Measurements from ENCODE around the gene ATP8A2. TPM values are rescaled to one million over a fixed set of nuclear protein-coding genes. Genes with fewer than 3 reads are reported as not detected.

ATP8A2 gene
- polyA plus RNA-seq, 3 donors = not detected

- H3K27ac Mint-ChIP-seq = no peak overlapping the region
- H2AFZ ChIP-seq (ENCODE audit: insufficient read depth, low read depth, low read length, poor library complexity, severe bottlenecking) = no peak overlapping the region
Measured at GRCh38 chr13:25961294-25961693, 589.5 kb downstream of the ATP8A2 start.

GRCh38 chr13:25963674-25964073 lies 591.9 kb downstream of the ATP8A2 start:
- no peaks in the 10 kb centered on the region for H3K36me3 Mint-ChIP-seq
- 89% methylated on average over 4 of the region's 4 CpGs for WGBS (ENCODE audit: insufficient coverage)

More at GRCh38 chr13:25961294-25961693, 589.5 kb downstream of the ATP8A2 start:
- H3K4me2 ChIP-seq (replicated peaks; ENCODE audit: extremely low read depth, low read length, poor library complexity, severe bottlenecking) = no peak overlapping the region
- Mint-ChIP-seq H3K4me1 (no peaks in the 10 kb centered on the region), H3K9me3 (peaks cover 1 to 14% (median 3%) of the 10 kb centered on the region in 7 donors), H3K27me3 (ENCODE audit: low read depth in 3 of 3) (peaks cover 0 to 3% (median 2%) of the 10 kb centered on the region in 3 donors), H3K4me3 (no peak overlapping the region), H3K36me3 (no peaks in the 10 kb centered on the region)
- DNase-seq = no peak
- 95% methylated on average over 6 of the region's 7 CpGs for WGBS (ENCODE audit: insufficient coverage)
- H3K36me3 ChIP-seq (replicated peaks in 1 of 2; ENCODE audit: control insufficient read depth in 1 of 2, insufficient read depth in 2 of 2, low read length in 2 of 2) = no peaks in the 10 kb centered on the region
- H3K4me1 ChIP-seq (ENCODE audit: control insufficient read depth in 1 of 2, insufficient read depth in 2 of 2, low read length in 2 of 2) = no peaks in the 10 kb centered on the region
- H4K20me1 ChIP-seq (ENCODE audit: insufficient read depth, low read length) = no peaks in the 10 kb centered on the region
- H3K9me3 ChIP-seq (replicated peaks in 1 of 2; ENCODE audit: control insufficient read depth in 1 of 2, insufficient read depth in 1 of 2, low read length in 2 of 2) = no peaks in the 10 kb centered on the region
- no peak overlapping the region for H3K4me3 ChIP-seq (replicated peaks in 1 of 3; ENCODE audit: low read depth in 2 of 3, low read length in 3 of 3)
- H3K27me3 ChIP-seq (ENCODE audit: control insufficient read depth in 2 of 2, insufficient read depth in 2 of 2, low read length in 2 of 2) = no peaks in the 10 kb centered on the region
- no peaks in the 10 kb centered on the region for H3K79me2 ChIP-seq (ENCODE audit: insufficient read depth, low read length)
- TF ChIP-seq CTCF (IDR thresholded peaks at IDR 0.05) = no peak
- no peak overlapping the region for H3K27ac ChIP-seq (ENCODE audit: low read depth in 1 of 2, low read length in 2 of 2)
- intact Hi-C loops (cut with micrococcal nuclease) = no loop called here
- no peak overlapping the region for H3K9ac ChIP-seq (ENCODE audit: insufficient read depth, low read length, poor library complexity, severe bottlenecking)

More at GRCh38 chr13:25963674-25964073, 591.9 kb downstream of the ATP8A2 start:
- no peak for TF ChIP-seq CTCF (IDR thresholded peaks at IDR 0.05)
- Histone ChIP-seq H3K27ac (ENCODE audit: low read depth in 1 of 2, low read length in 2 of 2) (no peak overlapping the region), H3K9me3 (replicated peaks in 1 of 2; ENCODE audit: control insufficient read depth in 1 of 2, insufficient read depth in 1 of 2, low read length in 2 of 2) (no peaks in the 10 kb centered on the region), H4K20me1 (ENCODE audit: insufficient read depth, low read length) (no peaks in the 10 kb centered on the region), H3K9ac (ENCODE audit: insufficient read depth, low read length, poor library complexity, severe bottlenecking) (no peak overlapping the region), H3K4me2 (replicated peaks; ENCODE audit: extremely low read depth, low read length, poor library complexity, severe bottlenecking) (no peak overlapping the region), H3K79me2 (ENCODE audit: insufficient read depth, low read length) (no peaks in the 10 kb centered on the region), H3K4me1 (ENCODE audit: control insufficient read depth in 1 of 2, insufficient read depth in 2 of 2, low read length in 2 of 2) (no peaks in the 10 kb centered on the region), H3K27me3 (ENCODE audit: control insufficient read depth in 2 of 2, insufficient read depth in 2 of 2, low read length in 2 of 2) (no peaks in the 10 kb centered on the region), H3K36me3 (replicated peaks in 1 of 2; ENCODE audit: control insufficient read depth in 1 of 2, insufficient read depth in 2 of 2, low read length in 2 of 2) (no peaks in the 10 kb centered on the region), H3K4me3 (replicated peaks in 1 of 3; ENCODE audit: low read depth in 2 of 3, low read length in 3 of 3) (no peak overlapping the region), H2AFZ (ENCODE audit: insufficient read depth, low read depth, low read length, poor library complexity, severe bottlenecking) (no peak overlapping the region)
- peaks cover 0 to 8% (median 1%) of the 10 kb centered on the region in 7 donors for H3K9me3 Mint-ChIP-seq
- no peaks in the 10 kb centered on the region for H3K4me1 Mint-ChIP-seq
- DNase-seq = no peak
- H3K27me3 Mint-ChIP-seq (ENCODE audit: low read depth in 3 of 3) = peaks cover 0 to 3% (median 3%) of the 10 kb centered on the region in 3 donors
- intact Hi-C loops (cut with micrococcal nuclease) = no loop called here
- H3K4me3 Mint-ChIP-seq = no peak overlapping the region
- H3K27ac Mint-ChIP-seq = no peak overlapping the region

All from CD14-positive monocyte (primary cell).